GM12878 (cell line): ENCODE measurements around the gene MGST3.

Experiments used
- ATF7 ChIP-seq: fragments of 450-650 bp; IDR thresholded peaks from 2 replicates; pipeline ENCODE4 v1.6.1; 2016; ENCODE audit warnings: low read depth, mild to moderate bottlenecking
- CHD1 ChIP-seq: IDR thresholded peaks from 2 replicates; pipeline ENCODE4 v1.6.1; 2012; ENCODE audit warnings: low read depth, low read length, improper control_type of control experiment
- TF ChIP-seq, protein P1 (sequence below): IDR thresholded peaks from 2 replicates; pipeline ENCODE4 v1.6.1; 2012; ENCODE audit warnings: low read depth, low read length, improper control_type of control experiment
- TF ChIP-seq, protein P2 (sequence below): IDR thresholded peaks from 2 replicates; pipeline ENCODE4 v1.6.1; 2012; ENCODE audit warnings: mild to moderate bottlenecking, low read depth, low read length
- TF ChIP-seq, protein P3 (sequence below): fragments of 450-650 bp; IDR thresholded peaks from 2 replicates; pipeline ENCODE4 v1.6.1; 2018; ENCODE audit warnings: borderline replicate concordance, mild to moderate bottlenecking; ENCODE audit not compliant: partially characterized antibody

DNA sequence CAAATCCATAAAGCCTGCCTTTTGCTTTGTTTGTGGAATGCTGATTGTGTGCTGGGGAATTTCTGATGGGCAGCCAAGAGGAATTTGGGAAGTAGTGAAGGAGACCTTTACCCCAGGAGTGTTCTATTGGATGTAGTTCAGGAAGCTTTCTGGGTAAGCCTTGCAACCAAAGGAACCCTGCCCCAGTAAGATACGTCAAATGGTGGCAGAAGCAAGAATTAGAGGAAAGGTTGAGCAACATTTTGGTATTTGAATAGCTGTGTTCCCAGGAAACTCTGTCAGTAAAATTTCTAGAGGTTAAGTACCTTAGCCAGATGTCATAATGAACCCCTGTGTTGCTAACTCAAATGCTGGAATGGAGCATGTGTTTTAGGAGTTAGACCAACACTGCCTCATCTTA is 6.4 kb downstream of the MGST3 start:
- TF ChIP-seq, protein P1, sequence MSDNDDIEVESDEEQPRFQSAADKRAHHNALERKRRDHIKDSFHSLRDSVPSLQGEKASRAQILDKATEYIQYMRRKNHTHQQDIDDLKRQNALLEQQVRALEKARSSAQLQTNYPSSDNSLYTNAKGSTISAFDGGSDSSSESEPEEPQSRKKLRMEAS = no peak
- no peak for TF ChIP-seq CHD1
- TF ChIP-seq ATF7 = no peak
- TF ChIP-seq, protein P2, sequence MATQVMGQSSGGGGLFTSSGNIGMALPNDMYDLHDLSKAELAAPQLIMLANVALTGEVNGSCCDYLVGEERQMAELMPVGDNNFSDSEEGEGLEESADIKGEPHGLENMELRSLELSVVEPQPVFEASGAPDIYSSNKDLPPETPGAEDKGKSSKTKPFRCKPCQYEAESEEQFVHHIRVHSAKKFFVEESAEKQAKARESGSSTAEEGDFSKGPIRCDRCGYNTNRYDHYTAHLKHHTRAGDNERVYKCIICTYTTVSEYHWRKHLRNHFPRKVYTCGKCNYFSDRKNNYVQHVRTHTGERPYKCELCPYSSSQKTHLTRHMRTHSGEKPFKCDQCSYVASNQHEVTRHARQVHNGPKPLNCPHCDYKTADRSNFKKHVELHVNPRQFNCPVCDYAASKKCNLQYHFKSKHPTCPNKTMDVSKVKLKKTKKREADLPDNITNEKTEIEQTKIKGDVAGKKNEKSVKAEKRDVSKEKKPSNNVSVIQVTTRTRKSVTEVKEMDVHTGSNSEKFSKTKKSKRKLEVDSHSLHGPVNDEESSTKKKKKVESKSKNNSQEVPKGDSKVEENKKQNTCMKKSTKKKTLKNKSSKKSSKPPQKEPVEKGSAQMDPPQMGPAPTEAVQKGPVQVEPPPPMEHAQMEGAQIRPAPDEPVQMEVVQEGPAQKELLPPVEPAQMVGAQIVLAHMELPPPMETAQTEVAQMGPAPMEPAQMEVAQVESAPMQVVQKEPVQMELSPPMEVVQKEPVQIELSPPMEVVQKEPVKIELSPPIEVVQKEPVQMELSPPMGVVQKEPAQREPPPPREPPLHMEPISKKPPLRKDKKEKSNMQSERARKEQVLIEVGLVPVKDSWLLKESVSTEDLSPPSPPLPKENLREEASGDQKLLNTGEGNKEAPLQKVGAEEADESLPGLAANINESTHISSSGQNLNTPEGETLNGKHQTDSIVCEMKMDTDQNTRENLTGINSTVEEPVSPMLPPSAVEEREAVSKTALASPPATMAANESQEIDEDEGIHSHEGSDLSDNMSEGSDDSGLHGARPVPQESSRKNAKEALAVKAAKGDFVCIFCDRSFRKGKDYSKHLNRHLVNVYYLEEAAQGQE = no peak
- TF ChIP-seq, protein P3, sequence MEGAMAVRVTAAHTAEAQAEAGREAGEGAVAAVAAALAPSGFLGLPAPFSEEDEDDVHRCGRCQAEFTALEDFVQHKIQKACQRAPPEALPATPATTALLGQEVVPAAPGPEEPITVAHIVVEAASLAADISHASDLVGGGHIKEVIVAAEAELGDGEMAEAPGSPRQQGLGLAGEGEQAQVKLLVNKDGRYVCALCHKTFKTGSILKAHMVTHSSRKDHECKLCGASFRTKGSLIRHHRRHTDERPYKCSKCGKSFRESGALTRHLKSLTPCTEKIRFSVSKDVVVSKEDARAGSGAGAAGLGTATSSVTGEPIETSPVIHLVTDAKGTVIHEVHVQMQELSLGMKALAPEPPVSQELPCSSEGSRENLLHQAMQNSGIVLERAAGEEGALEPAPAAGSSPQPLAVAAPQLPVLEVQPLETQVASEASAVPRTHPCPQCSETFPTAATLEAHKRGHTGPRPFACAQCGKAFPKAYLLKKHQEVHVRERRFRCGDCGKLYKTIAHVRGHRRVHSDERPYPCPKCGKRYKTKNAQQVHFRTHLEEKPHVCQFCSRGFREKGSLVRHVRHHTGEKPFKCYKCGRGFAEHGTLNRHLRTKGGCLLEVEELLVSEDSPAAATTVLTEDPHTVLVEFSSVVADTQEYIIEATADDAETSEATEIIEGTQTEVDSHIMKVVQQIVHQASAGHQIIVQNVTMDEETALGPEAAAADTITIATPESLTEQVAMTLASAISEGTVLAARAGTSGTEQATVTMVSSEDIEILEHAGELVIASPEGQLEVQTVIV = no peak
